Measurements from ENCODE around the gene TTC34. TPM values are rescaled to one million over a fixed set of nuclear protein-coding genes. Genes with fewer than 3 reads are reported as not detected.

TTC34 gene
- total RNA-seq, 2 donors from 2014 or later = 0.27 to 0.44 TPM

GRCh38 chr1:2592672-2593071, 208.8 kb downstream of the TTC34 start:
- no peak for TF ChIP-seq CTCF (IDR thresholded peaks at IDR 0.05)
- Histone ChIP-seq H3K9me3 (no peaks in the 10 kb centered on the region), H3K27me3 (no peaks in the 10 kb centered on the region), H3K36me3 (no peaks in the 10 kb centered on the region), H3K4me1 (peaks cover 6% of the 10 kb centered on the region), H3K9ac (ENCODE audit: low read depth in 2 of 2, low read length in 2 of 2) (peak overlapping the region in 1 of 2 donors; percentile 66), H3K27ac (no peak overlapping the region), H3K4me3 (no peak overlapping the region)
- DNase-seq = peak; percentile 69
- intact Hi-C loops (cut with DNase I) = loop anchor here (10.0 kb wide), 1 partner anchor 52 kb away; no protein-coding TSS in a partner anchor

GRCh38 chr1:2591581-2592261, 209.8 kb downstream of the TTC34 start:
- no peak for TF ChIP-seq CTCF (IDR thresholded peaks at IDR 0.05)
- intact Hi-C loops (cut with DNase I) = loop anchor here (10.0 kb wide), 1 partner anchor 53 kb away; no protein-coding TSS in a partner anchor
- no peak for DNase-seq
- Histone ChIP-seq H3K36me3 (no peaks in the 10 kb centered on the region), H3K9me3 (no peaks in the 10 kb centered on the region), H3K4me3 (no peak overlapping the region), H3K27ac (no peak overlapping the region), H3K4me1 (peaks cover 6% of the 10 kb centered on the region), H3K27me3 (no peaks in the 10 kb centered on the region), H3K9ac (ENCODE audit: low read depth in 2 of 2, low read length in 2 of 2) (peak overlapping the region; percentile 43 to 46)

GRCh38 chr1:2591233-2591580, 210.3 kb downstream of the TTC34 start:
- Histone ChIP-seq H3K9me3 (no peaks in the 10 kb centered on the region), H3K36me3 (no peaks in the 10 kb centered on the region), H3K9ac (ENCODE audit: low read depth in 2 of 2, low read length in 2 of 2) (no peak overlapping the region), H3K27ac (no peak overlapping the region), H3K4me3 (no peak overlapping the region), H3K4me1 (peaks cover 6% of the 10 kb centered on the region), H3K27me3 (no peaks in the 10 kb centered on the region)
- intact Hi-C loops (cut with DNase I) = loop anchor here (10.0 kb wide), 1 partner anchor 54 kb away; no protein-coding TSS in a partner anchor
- TF ChIP-seq CTCF (IDR thresholded peaks at IDR 0.05) = no peak
- DNase-seq = no peak

- H3K27me3 ChIP-seq = no peaks in the 10 kb centered on the region
- peaks cover 6% of the 10 kb centered on the region for H3K4me1 ChIP-seq
- no peak overlapping the region for H3K9ac ChIP-seq (ENCODE audit: low read depth in 2 of 2, low read length in 2 of 2)
- H3K4me3 ChIP-seq = no peak overlapping the region
- DNase-seq = no peak
- no peak for TF ChIP-seq CTCF (IDR thresholded peaks at IDR 0.05)
- no peak overlapping the region for H3K27ac ChIP-seq
- intact Hi-C loops (cut with DNase I) = loop anchor here (10.0 kb wide), 1 partner anchor 54 kb away; no protein-coding TSS in a partner anchor
- H3K36me3 ChIP-seq = no peaks in the 10 kb centered on the region
- no peaks in the 10 kb centered on the region for H3K9me3 ChIP-seq
Observed at GRCh38 chr1:2590233-2591141, 211.0 kb downstream of the TTC34 start.

- DNase-seq = no peak
- Histone ChIP-seq H3K9me3 (no peaks in the 10 kb centered on the region), H3K9ac (ENCODE audit: low read depth in 2 of 2, low read length in 2 of 2) (no peak overlapping the region), H3K27me3 (no peaks in the 10 kb centered on the region), H3K4me3 (no peak overlapping the region), H3K36me3 (no peaks in the 10 kb centered on the region), H3K27ac (no peak overlapping the region), H3K4me1 (peaks cover 12% of the 10 kb centered on the region)
- intact Hi-C loops (cut with DNase I) = loop anchor here (10.0 kb wide), 1 partner anchor 55 kb away; no protein-coding TSS in a partner anchor
- no peak for TF ChIP-seq CTCF (IDR thresholded peaks at IDR 0.05)
Observed at GRCh38 chr1:2589431-2590232, 211.9 kb downstream of the TTC34 start.

Measured in colonic mucosa (tissue), 4 donors.